ENCODE measurements around the gene EGR1.

EGR1 gene

DNA sequence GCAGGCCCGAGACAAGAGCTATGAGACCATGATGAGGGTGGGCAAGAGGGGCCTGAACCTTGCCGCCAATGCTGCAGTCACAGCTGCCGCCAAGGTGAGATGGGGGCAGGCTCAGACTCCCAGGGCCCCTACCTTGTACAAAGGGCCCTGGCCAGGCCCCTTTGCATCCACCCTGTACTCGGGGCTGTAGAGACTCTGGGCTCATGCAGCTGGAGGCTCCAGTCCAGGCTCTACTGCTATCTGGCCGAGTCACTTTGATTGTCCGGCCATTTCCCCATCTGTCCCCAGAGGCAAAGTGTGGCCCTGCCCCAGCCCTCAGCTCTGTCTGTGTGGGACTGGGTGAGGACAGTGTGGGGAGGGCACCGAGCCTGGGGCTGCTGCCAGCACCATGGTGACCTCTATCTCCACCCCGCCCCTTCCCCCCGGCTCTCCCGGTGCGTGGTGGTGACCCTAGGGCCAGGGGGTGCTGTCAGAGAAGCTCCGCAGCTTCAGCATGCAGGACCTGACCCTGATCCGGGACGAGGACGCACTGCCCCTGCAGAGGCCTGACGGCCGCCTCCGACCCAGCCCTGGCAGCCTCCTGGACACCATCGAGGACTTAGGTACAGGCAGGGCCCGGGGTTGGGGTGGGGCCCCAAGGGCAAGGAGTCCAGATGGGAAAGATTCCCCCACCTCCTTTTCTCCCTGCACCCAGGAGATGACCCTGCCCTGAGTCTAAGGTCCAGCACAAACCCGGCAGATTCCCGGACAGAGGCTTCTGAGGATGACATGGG lies 20.3 kb upstream of the EGR1 start:
- H3K4me3 ChIP-seq (replicated peaks; ENCODE audit: insufficient read depth, low read length) = no peak overlapping the region
- no peak overlapping the region for H3K27ac ChIP-seq (replicated peaks)
- H3K27me3 ChIP-seq (ENCODE audit: insufficient read depth, poor library complexity, severe bottlenecking) = no peaks in the 10 kb centered on the region
- no peak for DNase-seq (ENCODE audit: low read depth in 1 of 2, low spot score in 1 of 2)
- TF ChIP-seq, protein P1, sequence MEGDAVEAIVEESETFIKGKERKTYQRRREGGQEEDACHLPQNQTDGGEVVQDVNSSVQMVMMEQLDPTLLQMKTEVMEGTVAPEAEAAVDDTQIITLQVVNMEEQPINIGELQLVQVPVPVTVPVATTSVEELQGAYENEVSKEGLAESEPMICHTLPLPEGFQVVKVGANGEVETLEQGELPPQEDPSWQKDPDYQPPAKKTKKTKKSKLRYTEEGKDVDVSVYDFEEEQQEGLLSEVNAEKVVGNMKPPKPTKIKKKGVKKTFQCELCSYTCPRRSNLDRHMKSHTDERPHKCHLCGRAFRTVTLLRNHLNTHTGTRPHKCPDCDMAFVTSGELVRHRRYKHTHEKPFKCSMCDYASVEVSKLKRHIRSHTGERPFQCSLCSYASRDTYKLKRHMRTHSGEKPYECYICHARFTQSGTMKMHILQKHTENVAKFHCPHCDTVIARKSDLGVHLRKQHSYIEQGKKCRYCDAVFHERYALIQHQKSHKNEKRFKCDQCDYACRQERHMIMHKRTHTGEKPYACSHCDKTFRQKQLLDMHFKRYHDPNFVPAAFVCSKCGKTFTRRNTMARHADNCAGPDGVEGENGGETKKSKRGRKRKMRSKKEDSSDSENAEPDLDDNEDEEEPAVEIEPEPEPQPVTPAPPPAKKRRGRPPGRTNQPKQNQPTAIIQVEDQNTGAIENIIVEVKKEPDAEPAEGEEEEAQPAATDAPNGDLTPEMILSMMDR (IDR thresholded peaks at IDR 0.05; ENCODE audit: insufficient read depth, low read length) = no peak
- TF ChIP-seq GABPA (IDR thresholded peaks at IDR 0.05; ENCODE audit: low read depth) (no peak), POLR2AphosphoS5 (IDR thresholded peaks at IDR 0.05; ENCODE audit: low read depth) (no peak), SPI1 (IDR thresholded peaks at IDR 0.05; ENCODE audit: borderline replicate concordance, low read depth) (no peak)
- TF ChIP-seq, protein P2, sequence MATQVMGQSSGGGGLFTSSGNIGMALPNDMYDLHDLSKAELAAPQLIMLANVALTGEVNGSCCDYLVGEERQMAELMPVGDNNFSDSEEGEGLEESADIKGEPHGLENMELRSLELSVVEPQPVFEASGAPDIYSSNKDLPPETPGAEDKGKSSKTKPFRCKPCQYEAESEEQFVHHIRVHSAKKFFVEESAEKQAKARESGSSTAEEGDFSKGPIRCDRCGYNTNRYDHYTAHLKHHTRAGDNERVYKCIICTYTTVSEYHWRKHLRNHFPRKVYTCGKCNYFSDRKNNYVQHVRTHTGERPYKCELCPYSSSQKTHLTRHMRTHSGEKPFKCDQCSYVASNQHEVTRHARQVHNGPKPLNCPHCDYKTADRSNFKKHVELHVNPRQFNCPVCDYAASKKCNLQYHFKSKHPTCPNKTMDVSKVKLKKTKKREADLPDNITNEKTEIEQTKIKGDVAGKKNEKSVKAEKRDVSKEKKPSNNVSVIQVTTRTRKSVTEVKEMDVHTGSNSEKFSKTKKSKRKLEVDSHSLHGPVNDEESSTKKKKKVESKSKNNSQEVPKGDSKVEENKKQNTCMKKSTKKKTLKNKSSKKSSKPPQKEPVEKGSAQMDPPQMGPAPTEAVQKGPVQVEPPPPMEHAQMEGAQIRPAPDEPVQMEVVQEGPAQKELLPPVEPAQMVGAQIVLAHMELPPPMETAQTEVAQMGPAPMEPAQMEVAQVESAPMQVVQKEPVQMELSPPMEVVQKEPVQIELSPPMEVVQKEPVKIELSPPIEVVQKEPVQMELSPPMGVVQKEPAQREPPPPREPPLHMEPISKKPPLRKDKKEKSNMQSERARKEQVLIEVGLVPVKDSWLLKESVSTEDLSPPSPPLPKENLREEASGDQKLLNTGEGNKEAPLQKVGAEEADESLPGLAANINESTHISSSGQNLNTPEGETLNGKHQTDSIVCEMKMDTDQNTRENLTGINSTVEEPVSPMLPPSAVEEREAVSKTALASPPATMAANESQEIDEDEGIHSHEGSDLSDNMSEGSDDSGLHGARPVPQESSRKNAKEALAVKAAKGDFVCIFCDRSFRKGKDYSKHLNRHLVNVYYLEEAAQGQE (IDR thresholded peaks at IDR 0.05; ENCODE audit: insufficient replicate concordance, low read depth) = no peak

DNA sequence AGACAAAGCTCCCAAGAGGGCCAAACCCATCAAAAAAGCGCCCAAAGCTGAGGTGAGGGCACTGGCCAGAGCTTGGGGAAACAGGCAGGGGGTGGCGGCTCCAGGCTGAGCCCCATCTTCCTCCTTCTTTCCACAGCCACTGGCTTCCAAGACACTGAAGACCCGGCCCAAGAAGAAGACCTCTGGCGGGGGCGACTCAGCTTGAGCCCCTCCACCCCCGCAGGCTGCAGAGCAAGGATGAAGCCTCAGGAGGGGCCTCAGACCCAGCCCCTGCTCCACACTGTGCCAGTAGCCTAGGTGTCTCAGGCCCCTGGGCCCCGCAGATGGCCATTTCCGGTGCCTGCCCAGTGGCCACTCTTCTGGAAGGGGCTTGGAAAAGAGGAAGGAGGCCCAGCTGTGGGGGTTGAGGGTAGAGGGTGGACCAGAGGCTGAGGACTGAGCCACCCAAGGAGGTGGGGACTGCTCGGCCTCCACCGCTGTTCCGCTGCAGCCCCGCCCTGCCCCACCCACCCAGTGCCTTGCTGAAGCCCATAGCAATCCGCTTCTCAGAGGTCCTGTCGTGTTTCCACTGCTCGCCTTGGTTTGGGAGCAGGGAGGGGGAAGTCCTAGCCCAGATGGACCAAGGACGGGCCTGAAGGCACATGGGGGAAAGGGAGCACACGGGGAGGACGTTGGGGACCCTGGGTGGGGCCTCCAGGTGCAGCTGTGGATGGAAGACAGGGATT lies 19.6 kb upstream of the EGR1 start:
- Histone ChIP-seq H3K27ac (replicated peaks) (no peak overlapping the region), H3K27me3 (ENCODE audit: insufficient read depth, poor library complexity, severe bottlenecking) (no peaks in the 10 kb centered on the region), H3K4me3 (replicated peaks; ENCODE audit: insufficient read depth, low read length) (no peak overlapping the region)
- DNase-seq (ENCODE audit: low read depth in 1 of 2, low spot score in 1 of 2) = no peak
- TF ChIP-seq, protein P2 (IDR thresholded peaks at IDR 0.05; ENCODE audit: insufficient replicate concordance, low read depth) = no peak
- TF ChIP-seq, protein P1 (IDR thresholded peaks at IDR 0.05; ENCODE audit: insufficient read depth, low read length) = no peak
- TF ChIP-seq SPI1 (IDR thresholded peaks at IDR 0.05; ENCODE audit: borderline replicate concordance, low read depth) = no peak

DNA sequence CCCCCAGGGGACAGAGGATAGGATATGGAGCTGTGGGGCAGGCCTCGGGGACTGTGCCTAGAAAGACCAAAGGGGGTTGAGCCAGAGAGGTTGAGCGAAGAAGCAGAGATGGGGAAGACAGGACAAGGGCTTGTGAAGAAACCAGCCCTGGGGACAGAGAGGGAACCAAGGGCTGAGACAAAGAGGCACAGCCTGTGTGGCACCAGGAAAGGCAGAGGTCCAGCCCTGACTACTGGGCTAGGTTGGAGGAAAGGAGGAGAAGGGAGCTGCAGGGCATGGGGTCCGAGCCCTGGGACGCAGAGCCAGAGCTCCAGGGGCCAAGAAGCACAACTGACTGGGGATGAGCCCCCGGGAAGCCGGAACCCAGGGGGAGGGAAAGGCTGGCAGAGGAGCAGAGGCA lies 17.2 kb upstream of the EGR1 start:
- H3K27me3 ChIP-seq (ENCODE audit: insufficient read depth, poor library complexity, severe bottlenecking) = no peaks in the 10 kb centered on the region
- TF ChIP-seq, protein P2 (IDR thresholded peaks at IDR 0.05; ENCODE audit: insufficient replicate concordance, low read depth) = no peak
- TF ChIP-seq, protein P1 (IDR thresholded peaks at IDR 0.05; ENCODE audit: insufficient read depth, low read length) = no peak
- TF ChIP-seq SPI1 (IDR thresholded peaks at IDR 0.05; ENCODE audit: borderline replicate concordance, low read depth) = no peak
- no peak overlapping the region for H3K4me3 ChIP-seq (replicated peaks; ENCODE audit: insufficient read depth, low read length)
- DNase-seq (ENCODE audit: low read depth in 1 of 2, low spot score in 1 of 2) = no peak
- no peak overlapping the region for H3K27ac ChIP-seq (replicated peaks)

All from HL-60 (cell line).